ENCODE data around the gene NT5C3A. TPM values are rescaled to one million over a fixed set of nuclear protein-coding genes. Genes with fewer than 3 reads are reported as not detected.

The NT5C3A gene
- total and polyA plus RNA-seq, 2 of the 13 experiments (the other 11 are each of a cell fraction or from before 2014, with no cell fraction given): 16.9 to 34.0 TPM

DNA sequence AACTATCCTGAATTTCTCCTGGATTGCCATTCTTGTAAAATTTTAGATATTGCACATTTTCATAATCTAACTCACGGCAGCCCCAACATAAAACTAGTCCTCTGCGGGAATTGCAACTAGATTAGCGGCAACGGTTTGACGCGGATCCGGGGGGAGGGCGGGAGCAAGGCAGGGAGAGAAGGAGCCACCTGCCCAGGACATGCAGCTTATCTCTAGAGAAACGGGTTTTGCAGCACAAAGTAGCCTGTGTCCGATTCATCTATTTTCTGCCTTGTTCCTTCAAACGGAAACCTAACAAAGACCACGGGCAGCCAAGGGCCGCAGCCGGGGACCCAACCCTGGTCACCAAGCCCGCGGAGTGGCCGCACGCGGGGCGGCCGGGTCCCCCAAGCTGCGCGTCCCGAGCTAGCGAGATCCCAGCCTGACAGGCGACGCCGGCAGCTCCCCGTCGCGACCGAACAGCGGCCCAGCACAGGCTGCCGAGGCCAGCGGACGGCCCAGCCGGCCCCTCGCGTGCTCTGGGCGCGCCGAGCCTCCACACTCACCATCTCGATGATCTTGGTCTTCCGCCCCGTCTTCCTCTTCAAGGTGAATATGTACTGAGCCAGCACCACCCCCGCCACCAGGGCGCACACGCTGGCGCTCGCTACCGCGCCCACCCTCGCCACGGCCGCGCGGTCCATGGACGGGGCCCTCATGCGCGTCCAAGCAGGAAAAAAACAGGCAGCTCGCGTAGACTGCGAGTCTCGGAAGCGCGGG is at the start of gene NT5C3A (continued):
- TF ChIP-seq SIX4 (CRISPR knock-in tag; IDR thresholded peaks at IDR 0.05): 0 out of 2 replicates have a peak, but pooled peaks have one; percentile 15
- TF ChIP-seq ATF1 (CRISPR knock-in tag; IDR thresholded peaks at IDR 0.05): no peak
- TF ChIP-seq, protein P1, sequence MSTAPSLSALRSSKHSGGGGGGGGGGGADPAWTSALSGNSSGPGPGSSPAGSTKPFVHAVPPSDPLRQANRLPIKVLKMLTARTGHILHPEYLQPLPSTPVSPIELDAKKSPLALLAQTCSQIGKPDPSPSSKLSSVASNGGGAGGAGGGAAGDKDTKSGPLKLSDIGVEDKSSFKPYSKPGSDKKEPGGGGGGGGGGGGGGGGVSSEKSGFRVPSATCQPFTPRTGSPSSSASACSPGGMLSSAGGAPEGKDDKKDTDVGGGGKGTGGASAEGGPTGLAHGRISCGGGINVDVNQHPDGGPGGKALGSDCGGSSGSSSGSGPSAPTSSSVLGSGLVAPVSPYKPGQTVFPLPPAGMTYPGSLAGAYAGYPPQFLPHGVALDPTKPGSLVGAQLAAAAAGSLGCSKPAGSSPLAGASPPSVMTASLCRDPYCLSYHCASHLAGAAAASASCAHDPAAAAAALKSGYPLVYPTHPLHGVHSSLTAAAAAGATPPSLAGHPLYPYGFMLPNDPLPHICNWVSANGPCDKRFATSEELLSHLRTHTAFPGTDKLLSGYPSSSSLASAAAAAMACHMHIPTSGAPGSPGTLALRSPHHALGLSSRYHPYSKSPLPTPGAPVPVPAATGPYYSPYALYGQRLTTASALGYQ (CRISPR knock-in tag; IDR thresholded peaks at IDR 0.05): peak; percentile 59
- TF ChIP-seq HHEX (CRISPR knock-in tag; IDR thresholded peaks at IDR 0.05): no peak
- no peak for TF ChIP-seq TP53 (CRISPR knock-in tag; conservative IDR thresholded peaks at IDR 0.05)
- TF ChIP-seq, protein P2, sequence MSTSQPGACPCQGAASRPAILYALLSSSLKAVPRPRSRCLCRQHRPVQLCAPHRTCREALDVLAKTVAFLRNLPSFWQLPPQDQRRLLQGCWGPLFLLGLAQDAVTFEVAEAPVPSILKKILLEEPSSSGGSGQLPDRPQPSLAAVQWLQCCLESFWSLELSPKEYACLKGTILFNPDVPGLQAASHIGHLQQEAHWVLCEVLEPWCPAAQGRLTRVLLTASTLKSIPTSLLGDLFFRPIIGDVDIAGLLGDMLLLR (CRISPR knock-in tag; IDR thresholded peaks at IDR 0.05): peak; percentile 62; the same call in 1 of the 2 replicates
- TF ChIP-seq PHF5A (CRISPR knock-in tag; IDR thresholded peaks at IDR 0.05; ENCODE audit: low read depth, unreplicated experiment): no peak
- no peak for TF ChIP-seq NFRKB (IDR thresholded peaks at IDR 0.05)
- TF ChIP-seq CENPX (CRISPR knock-in tag; IDR thresholded peaks at IDR 0.05): no peak
- peak; percentile 89 for TF ChIP-seq RBFOX2 (IDR thresholded peaks at IDR 0.05; ENCODE audit: low read depth, low read length)
- TF ChIP-seq ZNF770 (CRISPR knock-in tag; IDR thresholded peaks at IDR 0.05): peak; percentile 77
- no peak for TF ChIP-seq MAFF (IDR thresholded peaks at IDR 0.05; ENCODE audit: low read depth, low read length)
- TF ChIP-seq TMF1 (CRISPR knock-in tag; IDR thresholded peaks at IDR 0.05; ENCODE audit: low read depth): no peak
- 0 out of 2 replicates have a peak, but pooled peaks have one; percentile 22 for TF ChIP-seq ZFAT (CRISPR knock-in tag; conservative IDR thresholded peaks at IDR 0.05)
- peak; percentile 100 for TF ChIP-seq ZSCAN29 (CRISPR knock-in tag; conservative IDR thresholded peaks at IDR 0.05)
- TF ChIP-seq ZNF713 (CRISPR knock-in tag; IDR thresholded peaks at IDR 0.05): no peak
- no peak for TF ChIP-seq TCF7L2 (IDR thresholded peaks at IDR 0.05; ENCODE audit: low read depth, low read length)
- TF ChIP-seq YEATS2 (CRISPR knock-in tag; IDR thresholded peaks at IDR 0.05; ENCODE audit: borderline replicate concordance): no peak
- TF ChIP-seq RFX3 (CRISPR knock-in tag; IDR thresholded peaks at IDR 0.05): no peak
- no peak; the same call in 1 of the 2 replicates for TF ChIP-seq ZNF768 (CRISPR knock-in tag; IDR thresholded peaks at IDR 0.05)
- no peak for TF ChIP-seq NPAS2 (CRISPR knock-in tag; IDR thresholded peaks at IDR 0.05; ENCODE audit: borderline replicate concordance)
- no peak for TF ChIP-seq NFYC (CRISPR knock-in tag; IDR thresholded peaks at IDR 0.05)
- TF ChIP-seq ZNF431 (CRISPR knock-in tag; IDR thresholded peaks at IDR 0.05; ENCODE audit: borderline replicate concordance, low read depth): no peak
- TF ChIP-seq CSRNP2 (CRISPR knock-in tag; conservative IDR thresholded peaks at IDR 0.05; ENCODE audit: low read depth): no peak
- peak; percentile 61; the same call in 1 of the 2 replicates for TF ChIP-seq MYNN (CRISPR knock-in tag; IDR thresholded peaks at IDR 0.05; ENCODE audit: low read depth)
- TF ChIP-seq IRF2 (CRISPR knock-in tag; IDR thresholded peaks at IDR 0.05): no peak
- TF ChIP-seq KLF12 (CRISPR knock-in tag; IDR thresholded peaks at IDR 0.05; ENCODE audit: borderline replicate concordance): no peak

Measured in HepG2 (cell line).